HL-60 (cell line): ENCODE data around the gene TRAF3IP1.

ENCODE experiments used
- DNase-seq, 2 experiments: peaks; one replicate each; pipeline ENCODE4 v3.0.0-alpha.2; 2010 to 2020; ENCODE audit warnings: low read depth in 1 of 2, low spot score in 1 of 2
- H3K27ac ChIP-seq: fragments of 250-450 bp; sonication (Bioruptor Pico); replicated peaks from 2 replicates; pipeline ENCODE4 v1.5.1; 2020; ENCODE audit warnings: mild to moderate bottlenecking, moderate library complexity
- H3K27me3 ChIP-seq: fragments of 250-450 bp; sonication (Bioruptor Pico); 2 replicates; pipeline ENCODE4 v1.5.1; 2021; ENCODE audit warnings: mild to moderate bottlenecking, moderate library complexity; ENCODE audit not compliant: insufficient read depth, poor library complexity, severe bottlenecking
- H3K4me3 ChIP-seq: replicated peaks from 2 replicates; pipeline ENCODE4 v1.5.1; 2011; ENCODE audit warnings: mild to moderate bottlenecking, control low read depth, low read length; ENCODE audit not compliant: insufficient read depth
- CTCF ChIP-seq: IDR thresholded peaks from one replicate; pipeline ENCODE4 v1.5.1; 2011; ENCODE audit warnings: low read length, control low read depth, inconsistent platforms; ENCODE audit not compliant: insufficient read depth
- GABPA ChIP-seq: IDR thresholded peaks from 2 replicates; pipeline ENCODE4 v1.6.1; 2012; ENCODE audit warnings: low read depth
- POLR2AphosphoS5 ChIP-seq: IDR thresholded peaks from 2 replicates; pipeline ENCODE4 v1.6.1; 2012; ENCODE audit warnings: low read depth
- REST ChIP-seq: IDR thresholded peaks from 2 replicates; pipeline ENCODE4 v1.6.1; 2012; ENCODE audit warnings: low read depth; ENCODE audit not compliant: insufficient replicate concordance
- SPI1 ChIP-seq: IDR thresholded peaks from 2 replicates; pipeline ENCODE4 v1.6.1; 2012; ENCODE audit warnings: low read depth, mild to moderate bottlenecking, borderline replicate concordance

The TRAF3IP1 gene

GRCh38 chr2:238398577-238398976 lies 78.3 kb downstream of the TRAF3IP1 start:
- Histone ChIP-seq H3K27me3 (no peaks in the 10 kb centered on the region), H3K27ac (no peak overlapping the region), H3K4me3 (no peak overlapping the region)
- no peak for DNase-seq
- TF ChIP-seq GABPA (no peak), POLR2AphosphoS5 (no peak), CTCF (no peak), REST (no peak)

DNA sequence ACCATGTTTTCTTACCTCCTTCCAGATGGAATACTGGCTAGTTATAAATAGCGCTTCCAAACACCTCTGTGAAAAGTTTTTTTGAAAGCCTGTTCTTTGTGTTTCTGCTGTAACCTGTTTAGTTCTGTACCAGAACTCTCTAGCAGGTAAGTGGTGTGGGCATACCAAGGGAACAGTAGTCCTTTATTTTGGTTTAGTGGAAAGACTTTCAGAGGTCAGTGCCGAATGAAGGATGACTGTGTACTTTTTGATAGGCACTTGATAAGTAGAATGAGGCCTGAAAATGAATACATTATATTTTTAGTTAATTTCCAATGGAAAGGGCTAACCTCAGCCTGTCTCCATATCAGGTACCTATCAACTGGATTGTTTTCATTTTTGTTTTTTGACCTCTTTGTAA lies 78.8 kb downstream of the TRAF3IP1 start:
- TF ChIP-seq CTCF (no peak), GABPA (no peak), POLR2AphosphoS5 (no peak), REST (no peak), SPI1 (no peak)
- no peak overlapping the region for H3K4me3 ChIP-seq
- no peaks in the 10 kb centered on the region for H3K27me3 ChIP-seq
- H3K27ac ChIP-seq = no peak overlapping the region
- DNase-seq = no peak

DNA sequence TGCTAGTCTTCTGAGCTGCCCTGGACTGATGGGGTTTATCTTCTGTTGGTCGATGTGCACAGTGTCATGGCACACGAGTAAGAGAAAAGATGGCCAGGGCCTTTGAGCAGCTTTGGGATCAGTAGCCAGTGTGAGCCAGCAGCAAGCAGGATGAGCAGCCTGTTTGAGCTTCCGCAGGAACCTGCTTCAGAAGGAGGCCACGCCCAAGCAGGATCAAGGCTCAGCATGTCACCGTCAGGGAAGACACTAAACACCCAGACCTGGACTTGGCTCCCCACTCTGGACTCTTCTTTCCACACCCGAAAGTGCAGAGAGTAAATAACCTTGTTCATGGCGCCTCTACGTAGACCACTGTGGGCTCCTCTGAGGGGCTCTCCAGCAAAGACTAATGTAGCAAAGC lies 81.2 kb downstream of the TRAF3IP1 start:
- DNase-seq = no peak
- Histone ChIP-seq H3K4me3 (no peak overlapping the region), H3K27me3 (no peaks in the 10 kb centered on the region), H3K27ac (no peak overlapping the region)
- TF ChIP-seq GABPA (no peak), REST (no peak), SPI1 (no peak), POLR2AphosphoS5 (no peak), CTCF (no peak)
